ENCODE measurements around the gene TIPRL. TPM values are rescaled to one million over a fixed set of nuclear protein-coding genes. Genes with fewer than 3 reads are reported as not detected.

Gene TIPRL
- total RNA-seq, 1 donor from 2014 or later, result 24.5 TPM

- H3K36me3 Mint-ChIP-seq, result no peaks in the 10 kb centered on the region
- H3K4me3 Mint-ChIP-seq, result no peak overlapping the region
- peaks cover 3% of the 10 kb centered on the region for H3K9me3 Mint-ChIP-seq
- H3K27ac Mint-ChIP-seq, result no peak overlapping the region
- DNase-seq (ENCODE audit: extremely low spot score, unreplicated experiment), result no peak
- H3K4me1 Mint-ChIP-seq (ENCODE audit: unreplicated experiment), result no peaks in the 10 kb centered on the region
- no peak for TF ChIP-seq CTCF (conservative IDR thresholded peaks at IDR 0.05)
- H3K27me3 Mint-ChIP-seq, result no peaks in the 10 kb centered on the region
Observed at GRCh38 chr1:168218658-168219057, 39.9 kb downstream of the TIPRL start.

- TF ChIP-seq CTCF (conservative IDR thresholded peaks at IDR 0.05), result no peak
- H3K9me3 Mint-ChIP-seq, result peaks cover 7% of the 10 kb centered on the region
- no peak overlapping the region for H3K4me3 Mint-ChIP-seq
- H3K36me3 Mint-ChIP-seq, result no peaks in the 10 kb centered on the region
- H3K27me3 Mint-ChIP-seq, result no peaks in the 10 kb centered on the region
- no peaks in the 10 kb centered on the region for H3K4me1 Mint-ChIP-seq (ENCODE audit: unreplicated experiment)
- no peak overlapping the region for H3K27ac Mint-ChIP-seq
- DNase-seq (ENCODE audit: extremely low spot score, unreplicated experiment), result no peak
Observed at GRCh38 chr1:168220470-168220871, 41.7 kb downstream of the TIPRL start.

GRCh38 chr1:168221275-168221674 is 42.5 kb downstream of the TIPRL start:
- peaks cover 7% of the 10 kb centered on the region for H3K9me3 Mint-ChIP-seq
- TF ChIP-seq CTCF (conservative IDR thresholded peaks at IDR 0.05), result no peak
- H3K27me3 Mint-ChIP-seq, result no peaks in the 10 kb centered on the region
- no peak overlapping the region for H3K4me3 Mint-ChIP-seq
- H3K36me3 Mint-ChIP-seq, result no peaks in the 10 kb centered on the region
- no peaks in the 10 kb centered on the region for H3K4me1 Mint-ChIP-seq (ENCODE audit: unreplicated experiment)
- H3K27ac Mint-ChIP-seq, result no peak overlapping the region
- DNase-seq (ENCODE audit: extremely low spot score, unreplicated experiment), result no peak

GRCh38 chr1:168223261-168223660 is 44.5 kb downstream of the TIPRL start:
- Mint-ChIP-seq H3K27ac (peak overlapping the region; percentile 0), H3K27me3 (no peaks in the 10 kb centered on the region), H3K9me3 (peaks cover 7% of the 10 kb centered on the region), H3K4me1 (ENCODE audit: unreplicated experiment) (peaks cover 14% of the 10 kb centered on the region), H3K36me3 (no peaks in the 10 kb centered on the region), H3K4me3 (no peak overlapping the region)
- TF ChIP-seq CTCF (conservative IDR thresholded peaks at IDR 0.05), result no peak
- no peak for DNase-seq (ENCODE audit: extremely low spot score, unreplicated experiment)

- no peaks in the 10 kb centered on the region for H3K36me3 Mint-ChIP-seq
- peaks cover 17% of the 10 kb centered on the region for H3K4me1 Mint-ChIP-seq (ENCODE audit: unreplicated experiment)
- H3K27me3 Mint-ChIP-seq, result no peaks in the 10 kb centered on the region
- DNase-seq (ENCODE audit: extremely low spot score, unreplicated experiment), result no peak
- H3K9me3 Mint-ChIP-seq, result peaks cover 7% of the 10 kb centered on the region
- H3K27ac Mint-ChIP-seq, result peak overlapping the region; percentile 0
- no peak overlapping the region for H3K4me3 Mint-ChIP-seq
- TF ChIP-seq CTCF (conservative IDR thresholded peaks at IDR 0.05), result no peak
Observed at GRCh38 chr1:168223681-168224540, 45.1 kb downstream of the TIPRL start.

All from type B pancreatic cell (in vitro differentiated cells).